CD4-positive, alpha-beta memory T cell (primary cell): ENCODE measurements around the gene ANKS6. TPM values are rescaled to one million over a fixed set of nuclear protein-coding genes. Genes with fewer than 3 reads are reported as not detected.

Experiments used
- CTCF ChIA-PET: fragments of 350-600 bp; sonication (Branson Sonifier 250); formaldehyde crosslinking; loops from one replicate; lab custom pipeline; 2021; ENCODE audit warnings: inconsistent platforms; ENCODE audit not compliant: partially characterized antibody; lab: Charles Lee
- POLR2A ChIA-PET: fragments of 350-600 bp; sonication (Branson Sonifier 250); formaldehyde crosslinking; loops from one replicate; lab custom pipeline; 2021; ENCODE audit not compliant: partially characterized antibody; lab: Charles Lee
- DNase-seq, 5 donors: peaks; one replicate each; pipeline versions ENCODE4 v3.0.0 to v3.0.0-alpha.2; 2020 to 2022; ENCODE audit warnings: mixed read lengths in 1 of 5
- H3K27ac ChIP-seq: one replicate; pipeline ENCODE4 v1.7.0; 2013; ENCODE audit warnings: low read depth, low read length
- H3K27me3 ChIP-seq: 2 replicates; pipeline ENCODE4 v1.7.0; 2013; ENCODE audit warnings: mild to moderate bottlenecking, low read length, moderate library complexity; ENCODE audit not compliant: insufficient read depth
- H3K36me3 ChIP-seq: 2 replicates; pipeline ENCODE4 v1.7.0; 2013; ENCODE audit warnings: mild to moderate bottlenecking, low read length, moderate library complexity; ENCODE audit not compliant: insufficient read depth
- H3K4me1 ChIP-seq: 2 replicates; pipeline ENCODE4 v1.7.0; 2013; ENCODE audit warnings: mild to moderate bottlenecking, low read length, moderate library complexity; ENCODE audit not compliant: insufficient read depth
- H3K4me3 ChIP-seq, 2 donors: one replicate each; pipeline ENCODE4 v1.7.0; 2013; ENCODE audit warnings: low read length in 2 of 2, mild to moderate bottlenecking in 1 of 2
- H3K9me3 ChIP-seq, 2 donors: one replicate each; pipeline ENCODE4 v1.7.0; 2013; ENCODE audit warnings: low read length in 2 of 2, control low read depth in 1 of 2; ENCODE audit not compliant: control insufficient read depth in 1 of 2
- H3K27ac Mint-ChIP-seq, 7 donors: one replicate each; pipeline ENCODE4 v1.8.0; 2020 to 2021; ENCODE audit warnings: mixed read lengths in 7 of 7, mild to moderate bottlenecking in 6 of 7, inconsistent platforms in 3 of 7, moderate library complexity in 3 of 7
- H3K27me3 Mint-ChIP-seq, 2 donors: one replicate each; pipeline ENCODE4 v1.8.0; 2020 to 2021; ENCODE audit warnings: mixed read lengths in 2 of 2
- H3K36me3 Mint-ChIP-seq, 2 donors: one replicate each; pipeline ENCODE4 v1.8.0; 2020 to 2021; ENCODE audit warnings: mixed read lengths in 2 of 2, inconsistent platforms in 1 of 2, mild to moderate bottlenecking in 1 of 2
- H3K4me1 Mint-ChIP-seq, 4 donors: one replicate each; pipeline ENCODE4 v1.8.0; 2020 to 2021; ENCODE audit warnings: mixed read lengths in 4 of 4, mild to moderate bottlenecking in 1 of 4
- H3K4me3 Mint-ChIP-seq, 8 donors: one replicate each; pipeline ENCODE4 v1.8.0; 2020 to 2021; ENCODE audit warnings: mixed read lengths in 8 of 8, mild to moderate bottlenecking in 7 of 8, moderate library complexity in 6 of 8, inconsistent platforms in 3 of 8
- H3K9me3 Mint-ChIP-seq, 8 donors: one replicate each; pipeline ENCODE4 v1.8.0; 2020 to 2021; ENCODE audit warnings: mixed read lengths in 8 of 8, mild to moderate bottlenecking in 5 of 8, inconsistent platforms in 3 of 8, moderate library complexity in 1 of 8
- intact Hi-C: fragments of 100-400 bp; cut with micrococcal nuclease; formaldehyde crosslinking; loops from one replicate; pipeline ENCODE4 v1.15.1; 2023
- polyA plus RNA-seq, 2 donors: library from polyadenylated mRNA; unstranded; fragments of 300-500 nt; fragmentation: Illumina TruSeq; gene quantifications; one replicate each; pipeline ENCODE4 v1.2.3, GENCODE V29; 2021
- total RNA-seq, 2 experiments: library from RNA; stranded (reverse); gene quantifications; one replicate each; pipeline ENCODE4 v1.2.3, GENCODE V29; 2021

The ANKS6 gene
- total and polyA plus RNA-seq, 4 experiments from 2014 or later = 2.5 to 12.2 (median 9.6) TPM

- POLR2A ChIA-PET = no interaction called here
- intact Hi-C loops = no loop called here
- Mint-ChIP-seq H3K4me3 (no peak overlapping the region), H3K9me3 (no peaks in the 10 kb centered on the region), H3K36me3 (peaks cover 9 to 32% of the 10 kb centered on the region in 2 donors), H3K4me1 (peaks cover 0 to 5% (median 0%) of the 10 kb centered on the region in 4 donors), H3K27me3 (no peaks in the 10 kb centered on the region), H3K27ac (no peak overlapping the region)
- no peak overlapping the region for H3K4me3 ChIP-seq
- CTCF ChIA-PET = no interaction called here
- H3K9me3 ChIP-seq = no peaks in the 10 kb centered on the region
- peaks cover under 1% of the 10 kb centered on the region for H3K36me3 ChIP-seq
- DNase-seq = no peak
- H3K4me1 ChIP-seq = no peaks in the 10 kb centered on the region
- H3K27me3 ChIP-seq = no peaks in the 10 kb centered on the region
- no peak overlapping the region for H3K27ac ChIP-seq
These were observed 22.4 kb upstream of the ANKS6 start for GRCh38 chr9:98818764-98819163.

- ChIA-PET CTCF (interaction anchor here (1.0 kb wide), 1 partner anchor 9 kb away, joined by 3 read pairs; no protein-coding TSS in a partner anchor), POLR2A (no interaction called here)
- H3K36me3 Mint-ChIP-seq = peaks cover 5 to 25% of the 10 kb centered on the region in 2 donors
- peaks cover 0 to 8% (median 6%) of the 10 kb centered on the region in 4 donors for H3K4me1 Mint-ChIP-seq
- H3K9me3 Mint-ChIP-seq = peaks cover 0 to 3% (median 0%) of the 10 kb centered on the region in 8 donors
- no peak for DNase-seq
- no peaks in the 10 kb centered on the region for H3K4me1 ChIP-seq
- no peak overlapping the region for H3K27ac Mint-ChIP-seq
- intact Hi-C loops = no loop called here
- no peak overlapping the region for H3K4me3 ChIP-seq
- H3K36me3 ChIP-seq = no peaks in the 10 kb centered on the region
- no peak overlapping the region for H3K4me3 Mint-ChIP-seq
- H3K27me3 ChIP-seq = no peaks in the 10 kb centered on the region
- H3K9me3 ChIP-seq = no peaks in the 10 kb centered on the region
- no peak overlapping the region for H3K27ac ChIP-seq
- no peaks in the 10 kb centered on the region for H3K27me3 Mint-ChIP-seq
These were observed 19.1 kb upstream of the ANKS6 start for GRCh38 chr9:98815391-98815951.

GRCh38 chr9:98811051-98811650 is 14.8 kb upstream of the ANKS6 start:
- Mint-ChIP-seq H3K4me1 (peaks cover 16 to 34% (median 25%) of the 10 kb centered on the region in 4 donors), H3K4me3 (peak overlapping the region in 1 of 8 donors; percentile 36), H3K9me3 (peaks cover 0 to 3% (median 0%) of the 10 kb centered on the region in 8 donors), H3K27ac (no peak overlapping the region), H3K27me3 (no peaks in the 10 kb centered on the region), H3K36me3 (peaks cover 2 to 11% of the 10 kb centered on the region in 2 donors)
- H3K4me1 ChIP-seq = peaks cover 17% of the 10 kb centered on the region
- no peak overlapping the region for H3K27ac ChIP-seq
- no peak for DNase-seq
- no peaks in the 10 kb centered on the region for H3K27me3 ChIP-seq
- CTCF ChIA-PET = no interaction called here
- H3K4me3 ChIP-seq = no peak overlapping the region
- no peaks in the 10 kb centered on the region for H3K9me3 ChIP-seq
- intact Hi-C loops = no loop called here
- no peaks in the 10 kb centered on the region for H3K36me3 ChIP-seq
- POLR2A ChIA-PET = no interaction called here

- peak overlapping the region in 4 of 8 donors; percentile 4 to 64 (median 18) for H3K4me3 Mint-ChIP-seq
- POLR2A ChIA-PET = no interaction called here
- intact Hi-C loops = no loop called here
These were observed 13.9 kb upstream of the ANKS6 start for GRCh38 chr9:98810102-98810842.

GRCh38 chr9:98809311-98810101 is 13.2 kb upstream of the ANKS6 start:
- peaks cover 16 to 34% (median 25%) of the 10 kb centered on the region in 4 donors for H3K4me1 Mint-ChIP-seq
- no peak for DNase-seq
- H3K4me1 ChIP-seq = peaks cover 17% of the 10 kb centered on the region
- ChIA-PET POLR2A (interaction anchor here (3.4 kb wide), 1 partner anchor 13 kb away, joined by 23 read pairs; the partner anchor contains the start of gene ANKS6), CTCF (no interaction called here)
- no peak overlapping the region for H3K27ac ChIP-seq
- no peak overlapping the region for H3K4me3 ChIP-seq
- no peaks in the 10 kb centered on the region for H3K27me3 ChIP-seq
- H3K36me3 ChIP-seq = no peaks in the 10 kb centered on the region
- intact Hi-C loops = loop anchor here (5.0 kb wide), 1 partner anchor 413 kb away; the partner anchor contains the start of genes ALG2 and SEC61B
- H3K4me3 Mint-ChIP-seq = peak overlapping the region; percentile 56 to 91 (median 68)
- H3K27me3 Mint-ChIP-seq = peaks cover 0 to 2% of the 10 kb centered on the region in 2 donors
- no peaks in the 10 kb centered on the region for H3K9me3 ChIP-seq
- peaks cover 2 to 11% of the 10 kb centered on the region in 2 donors for H3K36me3 Mint-ChIP-seq
- H3K27ac Mint-ChIP-seq = no peak overlapping the region
- peaks cover 0 to 3% (median 0%) of the 10 kb centered on the region in 8 donors for H3K9me3 Mint-ChIP-seq

More at GRCh38 chr9:98810102-98810842, 13.9 kb upstream of the ANKS6 start:
- no peaks in the 10 kb centered on the region for H3K36me3 ChIP-seq
- H3K27ac Mint-ChIP-seq = no peak overlapping the region
- no peaks in the 10 kb centered on the region for H3K27me3 Mint-ChIP-seq
- H3K4me1 ChIP-seq = peaks cover 17% of the 10 kb centered on the region
- H3K27ac ChIP-seq = no peak overlapping the region
- peaks cover 0 to 3% (median 0%) of the 10 kb centered on the region in 8 donors for H3K9me3 Mint-ChIP-seq
- H3K4me3 ChIP-seq = no peak overlapping the region
- peaks cover 16 to 34% (median 25%) of the 10 kb centered on the region in 4 donors for H3K4me1 Mint-ChIP-seq
- CTCF ChIA-PET = no interaction called here
- H3K9me3 ChIP-seq = no peaks in the 10 kb centered on the region
- H3K36me3 Mint-ChIP-seq = peaks cover 2 to 11% of the 10 kb centered on the region in 2 donors
- no peaks in the 10 kb centered on the region for H3K27me3 ChIP-seq
- no peak for DNase-seq

- CTCF ChIA-PET = interaction anchor here (1.4 kb wide), 1 partner anchor 332 kb away, joined by 5 read pairs; no protein-coding TSS in a partner anchor
- no peaks in the 10 kb centered on the region for H3K27me3 ChIP-seq
- H3K4me3 ChIP-seq = no peak overlapping the region
- Mint-ChIP-seq H3K4me1 (peaks cover 16 to 34% (median 25%) of the 10 kb centered on the region in 4 donors), H3K9me3 (peaks cover 0 to 3% (median 0%) of the 10 kb centered on the region in 8 donors), H3K36me3 (peaks cover 2 to 8% of the 10 kb centered on the region in 2 donors), H3K27me3 (peaks cover 0 to 2% of the 10 kb centered on the region in 2 donors), H3K27ac (no peak overlapping the region), H3K4me3 (peak overlapping the region; percentile 84 to 93 (median 89))
- DNase-seq = no peak
- no peaks in the 10 kb centered on the region for H3K9me3 ChIP-seq
- H3K4me1 ChIP-seq = peaks cover 17% of the 10 kb centered on the region
- H3K27ac ChIP-seq = no peak overlapping the region
- intact Hi-C loops = loop anchor here (1.0 to 5.0 kb wide), 2 partner anchors 13 to 413 kb away; partner anchors contain the start of genes ALG2, ANKS6 and SEC61B
- H3K36me3 ChIP-seq = no peaks in the 10 kb centered on the region
- POLR2A ChIA-PET = interaction anchor here (3.4 kb wide), 1 partner anchor 13 kb away, joined by 23 read pairs; the partner anchor contains the start of gene ANKS6
These were observed 12.5 kb upstream of the ANKS6 start for GRCh38 chr9:98808875-98809274.
